ENCODE measurements around the gene IL17D. TPM values are rescaled to one million over a fixed set of nuclear protein-coding genes. Genes with fewer than 3 reads are reported as not detected.

IL17D gene
- total and polyA plus RNA-seq, 4 donors, result 0.05 to 0.19 (median 0.14) TPM

DNA sequence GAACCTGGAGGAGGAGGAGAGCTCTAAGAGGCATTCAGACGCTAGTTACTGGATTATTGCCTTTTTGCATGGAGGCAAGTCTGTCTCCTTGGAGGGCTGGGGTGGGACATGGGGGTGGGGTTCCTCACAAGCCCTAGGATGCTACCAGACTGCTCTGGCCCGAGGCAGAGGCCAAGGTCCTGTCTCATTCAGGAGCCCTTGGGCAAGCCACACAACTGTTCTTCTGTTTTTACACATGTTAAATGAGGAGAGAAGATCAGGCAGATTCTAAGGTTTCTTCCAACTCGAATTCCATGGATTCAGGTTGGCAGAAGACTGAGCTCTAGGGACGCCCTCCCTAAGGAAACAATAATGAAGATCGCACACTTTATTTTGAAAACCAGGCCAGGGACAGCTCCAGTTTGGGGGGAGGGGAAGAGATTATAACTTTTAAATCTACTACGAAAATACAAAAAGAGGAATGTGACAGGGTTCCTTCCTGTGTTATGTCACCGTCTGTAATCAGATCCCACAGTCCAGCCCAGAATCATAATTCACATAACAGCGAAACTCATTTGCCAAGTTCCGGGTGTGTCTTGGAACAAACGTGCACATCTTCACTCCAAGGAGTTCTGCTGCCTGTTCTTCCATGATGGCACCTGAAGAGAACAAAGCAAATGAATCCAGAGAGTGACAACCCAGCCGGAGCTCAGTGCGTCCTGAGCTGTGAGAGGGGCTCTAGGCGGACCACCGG, 25.2 kb downstream of the IL17D start:
- DNase-seq (ENCODE audit: low spot score), result no peak
- no peak overlapping the region for H3K9ac ChIP-seq (ENCODE audit: low read depth in 1 of 2, low read length in 2 of 2)

More for the DNA sequence above, 25.2 kb downstream of the IL17D start:
- Histone ChIP-seq H3K27ac (ENCODE audit: low read depth in 1 of 2, low read length in 2 of 2) (no peak overlapping the region), H3K9me3 (ENCODE audit: control insufficient read depth in 4 of 4, low read length in 3 of 4) (no peaks in the 10 kb centered on the region), H3K4me3 (ENCODE audit: low read depth in 1 of 3, low read length in 3 of 3) (no peak overlapping the region), H3K36me3 (ENCODE audit: control insufficient read depth in 4 of 4, insufficient read depth in 3 of 4, low read depth in 1 of 4, low read length in 3 of 4) (no peaks in the 10 kb centered on the region), H3K27me3 (ENCODE audit: control insufficient read depth in 4 of 4, insufficient read depth in 4 of 4, low read length in 3 of 4) (no peaks in the 10 kb centered on the region), H3K4me1 (ENCODE audit: control insufficient read depth in 4 of 4, insufficient read depth in 4 of 4, low read length in 3 of 4) (no peaks in the 10 kb centered on the region)
- WGBS, result 91% methylated on average over 14 of the region's 14 CpGs
- no peak for TF ChIP-seq GABPA (IDR thresholded peaks at IDR 0.05 in 1 of 2, conservative IDR thresholded peaks at IDR 0.05 in 1 of 2)
- no peak for TF ChIP-seq HNF4G (IDR thresholded peaks at IDR 0.05)
- TF ChIP-seq RXRA (IDR thresholded peaks at IDR 0.05), result no peak
- TF ChIP-seq TAF1 (conservative IDR thresholded peaks at IDR 0.05), result no peak
- no peak for TF ChIP-seq JUND (IDR thresholded peaks at IDR 0.05)
- no peak for TF ChIP-seq YY1 (IDR thresholded peaks at IDR 0.05)
- TF ChIP-seq NR2F2 (IDR thresholded peaks at IDR 0.05), result no peak
- TF ChIP-seq FOXA2 (IDR thresholded peaks at IDR 0.05), result no peak
- TF ChIP-seq ATF3 (IDR thresholded peaks at IDR 0.05), result no peak
- TF ChIP-seq, protein P1, sequence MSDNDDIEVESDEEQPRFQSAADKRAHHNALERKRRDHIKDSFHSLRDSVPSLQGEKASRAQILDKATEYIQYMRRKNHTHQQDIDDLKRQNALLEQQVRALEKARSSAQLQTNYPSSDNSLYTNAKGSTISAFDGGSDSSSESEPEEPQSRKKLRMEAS (IDR thresholded peaks at IDR 0.05), result no peak
- no peak for TF ChIP-seq EGR1 (IDR thresholded peaks at IDR 0.05; ENCODE audit: low read depth in 2 of 2)
- no peak for TF ChIP-seq CTCF (IDR thresholded peaks at IDR 0.05; ENCODE audit: low read depth, low read length, missing input control)
- no peak for TF ChIP-seq RAD21 (IDR thresholded peaks at IDR 0.05)
- TF ChIP-seq REST (IDR thresholded peaks at IDR 0.05), result no peak
- no peak for TF ChIP-seq FOXA1 (IDR thresholded peaks at IDR 0.05)
- TF ChIP-seq, protein P2, sequence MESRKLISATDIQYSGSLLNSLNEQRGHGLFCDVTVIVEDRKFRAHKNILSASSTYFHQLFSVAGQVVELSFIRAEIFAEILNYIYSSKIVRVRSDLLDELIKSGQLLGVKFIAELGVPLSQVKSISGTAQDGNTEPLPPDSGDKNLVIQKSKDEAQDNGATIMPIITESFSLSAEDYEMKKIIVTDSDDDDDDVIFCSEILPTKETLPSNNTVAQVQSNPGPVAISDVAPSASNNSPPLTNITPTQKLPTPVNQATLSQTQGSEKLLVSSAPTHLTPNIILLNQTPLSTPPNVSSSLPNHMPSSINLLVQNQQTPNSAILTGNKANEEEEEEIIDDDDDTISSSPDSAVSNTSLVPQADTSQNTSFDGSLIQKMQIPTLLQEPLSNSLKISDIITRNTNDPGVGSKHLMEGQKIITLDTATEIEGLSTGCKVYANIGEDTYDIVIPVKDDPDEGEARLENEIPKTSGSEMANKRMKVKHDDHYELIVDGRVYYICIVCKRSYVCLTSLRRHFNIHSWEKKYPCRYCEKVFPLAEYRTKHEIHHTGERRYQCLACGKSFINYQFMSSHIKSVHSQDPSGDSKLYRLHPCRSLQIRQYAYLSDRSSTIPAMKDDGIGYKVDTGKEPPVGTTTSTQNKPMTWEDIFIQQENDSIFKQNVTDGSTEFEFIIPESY (IDR thresholded peaks at IDR 0.05), result no peak
- TF ChIP-seq SP1 (IDR thresholded peaks at IDR 0.05), result no peak

Data from liver (tissue), 9 donors.